ENCODE measurements around the gene SUPT6H.
"Not testable (repeated sequence)": the region's sequence is repeated elsewhere in the genome, so short reads cannot be mapped to it uniquely, and the experiment has no call there.

Gene SUPT6H

GRCh38 chr17:28655160-28655559 lies 6.8 kb upstream of the SUPT6H start:
- no peak for DNase-seq

GRCh38 chr17:28657756-28658155 lies 4.2 kb upstream of the SUPT6H start:
- no peak for DNase-seq

- DNase-seq, result not testable (repeated sequence)
These were observed 3.7 kb upstream of the SUPT6H start for GRCh38 chr17:28658342-28658741.

- DNase-seq, result not testable (repeated sequence)
These were observed 3.1 kb upstream of the SUPT6H start for GRCh38 chr17:28658766-28659496.

- DNase-seq, result not testable (repeated sequence)
These were observed 2.5 kb upstream of the SUPT6H start for GRCh38 chr17:28659497-28659881.

GRCh38 chr17:28662527-28662829 lies 473 bp downstream of the SUPT6H start:
- no peak for DNase-seq

- no peak for DNase-seq
These were observed 1.7 kb downstream of the SUPT6H start for GRCh38 chr17:28663723-28664122.

GRCh38 chr17:28665994-28666393 lies 4.0 kb downstream of the SUPT6H start:
- DNase-seq, result no peak

GRCh38 chr17:28667870-28668269 lies 5.9 kb downstream of the SUPT6H start:
- no peak for DNase-seq

- DNase-seq, result no peak
These were observed 7.9 kb downstream of the SUPT6H start for GRCh38 chr17:28669918-28670317.

- DNase-seq, result no peak
These were observed 13.5 kb downstream of the SUPT6H start for GRCh38 chr17:28675490-28675889.

GRCh38 chr17:28675980-28676379 lies 14.0 kb downstream of the SUPT6H start:
- DNase-seq, result peak; percentile 13

- no peak for DNase-seq
These were observed 20.6 kb downstream of the SUPT6H start for GRCh38 chr17:28682655-28683054.

- no peak for DNase-seq
These were observed 23.0 kb downstream of the SUPT6H start for GRCh38 chr17:28684963-28685362.

GRCh38 chr17:28685366-28685765 lies 23.4 kb downstream of the SUPT6H start:
- DNase-seq, result no peak

GRCh38 chr17:28686296-28686695 lies 24.3 kb downstream of the SUPT6H start:
- no peak for DNase-seq

- DNase-seq, result no peak
These were observed 26.5 kb downstream of the SUPT6H start for GRCh38 chr17:28688481-28688880.

GRCh38 chr17:28689011-28689410 lies 27.0 kb downstream of the SUPT6H start:
- no peak for DNase-seq

- DNase-seq, result no peak
These were observed 31.9 kb downstream of the SUPT6H start for GRCh38 chr17:28693869-28694268.

GRCh38 chr17:28698253-28698941 lies 36.4 kb downstream of the SUPT6H start:
- DNase-seq, result no peak

- no peak for DNase-seq
These were observed 38.3 kb downstream of the SUPT6H start for GRCh38 chr17:28700278-28700677.

GRCh38 chr17:28700830-28701492 lies 39.0 kb downstream of the SUPT6H start:
- peak; percentile 76 for DNase-seq

- DNase-seq, result no peak
These were observed 40.2 kb downstream of the SUPT6H start for GRCh38 chr17:28702026-28702751.

GRCh38 chr17:28702752-28703150 lies 40.7 kb downstream of the SUPT6H start:
- DNase-seq, result no peak
